ENCODE data around the gene STXBP6.

Gene STXBP6

DNA sequence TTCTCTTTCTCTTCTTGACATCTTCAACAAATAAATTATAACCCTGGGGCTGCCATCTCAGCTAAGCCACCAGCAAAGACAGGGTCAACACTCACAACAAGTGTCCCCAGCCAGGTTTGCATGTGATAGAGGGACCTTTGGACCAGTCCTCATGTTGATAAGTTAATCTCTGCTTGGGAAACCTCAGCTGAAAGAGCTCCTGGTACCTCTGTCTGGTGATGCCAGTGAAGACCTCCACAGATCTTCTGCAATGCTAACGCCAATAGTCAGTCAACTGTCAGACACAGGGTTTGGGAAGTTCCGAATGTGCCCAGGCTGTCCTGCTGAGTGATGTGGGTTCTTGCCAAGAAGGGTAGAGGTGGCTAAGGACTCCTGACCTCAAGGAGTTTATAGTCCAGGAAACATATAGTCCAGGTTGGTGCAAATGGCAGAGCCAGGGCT lies 236.1 kb downstream of the STXBP6 start:
- TF ChIP-seq, protein P1, sequence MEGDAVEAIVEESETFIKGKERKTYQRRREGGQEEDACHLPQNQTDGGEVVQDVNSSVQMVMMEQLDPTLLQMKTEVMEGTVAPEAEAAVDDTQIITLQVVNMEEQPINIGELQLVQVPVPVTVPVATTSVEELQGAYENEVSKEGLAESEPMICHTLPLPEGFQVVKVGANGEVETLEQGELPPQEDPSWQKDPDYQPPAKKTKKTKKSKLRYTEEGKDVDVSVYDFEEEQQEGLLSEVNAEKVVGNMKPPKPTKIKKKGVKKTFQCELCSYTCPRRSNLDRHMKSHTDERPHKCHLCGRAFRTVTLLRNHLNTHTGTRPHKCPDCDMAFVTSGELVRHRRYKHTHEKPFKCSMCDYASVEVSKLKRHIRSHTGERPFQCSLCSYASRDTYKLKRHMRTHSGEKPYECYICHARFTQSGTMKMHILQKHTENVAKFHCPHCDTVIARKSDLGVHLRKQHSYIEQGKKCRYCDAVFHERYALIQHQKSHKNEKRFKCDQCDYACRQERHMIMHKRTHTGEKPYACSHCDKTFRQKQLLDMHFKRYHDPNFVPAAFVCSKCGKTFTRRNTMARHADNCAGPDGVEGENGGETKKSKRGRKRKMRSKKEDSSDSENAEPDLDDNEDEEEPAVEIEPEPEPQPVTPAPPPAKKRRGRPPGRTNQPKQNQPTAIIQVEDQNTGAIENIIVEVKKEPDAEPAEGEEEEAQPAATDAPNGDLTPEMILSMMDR (IDR thresholded peaks at IDR 0.05; ENCODE audit: borderline replicate concordance, insufficient read depth, low read depth, low read length): no peak
- no peak overlapping the region for H3K4me3 ChIP-seq (ENCODE audit: low read depth, low read length)

DNA sequence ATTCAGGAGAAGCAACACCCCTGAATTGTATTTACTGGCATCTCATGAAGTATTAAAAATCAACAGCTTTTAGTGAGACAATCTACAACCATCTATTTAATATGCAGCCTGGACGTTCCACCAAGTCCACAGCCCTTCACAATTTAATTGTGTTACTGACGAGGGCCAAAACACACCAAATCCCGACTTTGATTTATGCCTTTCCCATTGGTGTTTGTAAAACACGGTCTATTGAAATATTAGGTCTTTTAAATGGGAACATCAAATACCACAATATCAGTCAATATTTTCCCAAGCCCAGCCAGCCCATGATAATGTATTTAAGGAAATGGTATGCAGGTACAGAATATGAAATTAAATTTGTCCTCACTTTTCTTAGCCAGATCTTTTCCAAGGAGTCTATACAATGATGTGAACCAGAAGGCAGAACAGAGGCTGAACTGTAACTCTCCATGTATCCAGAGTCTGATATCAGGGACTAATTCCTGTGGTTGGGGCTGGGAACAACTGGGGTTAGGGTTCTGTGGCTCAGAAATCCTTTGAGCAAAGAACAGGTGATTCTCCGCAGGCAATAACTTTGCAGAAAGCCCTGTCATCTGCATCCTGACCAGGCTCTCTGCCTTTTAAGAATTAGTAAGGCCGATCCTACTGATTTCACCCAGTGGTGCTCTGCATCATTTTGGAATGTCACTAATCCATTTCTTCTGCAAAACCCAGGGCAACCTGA lies 236.7 kb downstream of the STXBP6 start:
- TF ChIP-seq, protein P1 (IDR thresholded peaks at IDR 0.05; ENCODE audit: borderline replicate concordance, insufficient read depth, low read depth, low read length): no peak
- no peak overlapping the region for H3K4me3 ChIP-seq (ENCODE audit: low read depth, low read length)

DNA sequence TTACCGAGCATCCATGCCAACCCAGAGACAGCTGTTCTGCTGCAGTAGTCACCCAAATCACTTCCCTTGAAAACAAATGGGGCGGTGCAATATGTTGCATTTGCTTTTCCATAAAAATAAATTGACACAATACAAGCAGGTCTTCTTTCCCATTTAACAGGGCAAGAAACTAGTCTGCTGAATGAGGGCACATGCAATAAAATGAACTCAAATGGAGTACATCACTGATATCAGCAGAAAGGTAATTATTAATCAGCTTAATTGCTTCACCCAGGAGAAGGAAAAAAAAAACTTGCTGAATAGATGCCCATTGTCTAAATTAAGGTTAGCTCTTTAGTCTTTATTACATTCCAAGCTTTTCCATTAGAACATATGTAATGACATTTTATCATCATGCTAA lies 240.8 kb downstream of the STXBP6 start:
- TF ChIP-seq, protein P1 (IDR thresholded peaks at IDR 0.05; ENCODE audit: borderline replicate concordance, insufficient read depth, low read depth, low read length): no peak

DNA sequence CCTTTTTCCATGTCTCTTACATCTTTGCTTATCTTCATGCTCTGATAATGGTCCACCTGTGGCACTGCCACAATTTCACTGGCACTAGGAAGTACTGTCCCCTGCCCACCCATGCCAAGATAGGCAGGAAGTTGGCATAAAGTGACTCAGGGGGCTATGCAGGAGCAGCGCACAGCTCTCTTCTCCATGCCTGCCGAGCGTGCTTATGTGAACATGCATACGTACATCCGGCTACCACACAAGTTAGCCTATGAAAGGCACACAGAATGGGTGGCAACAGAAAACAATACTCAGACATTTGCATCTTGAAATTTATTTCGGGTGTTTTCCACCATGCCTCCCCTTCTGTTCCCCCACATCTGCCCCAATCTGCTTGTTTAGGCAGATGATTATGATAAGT lies 241.5 kb downstream of the STXBP6 start:
- H3K4me3 ChIP-seq (ENCODE audit: low read depth, low read length): no peak overlapping the region
- TF ChIP-seq, protein P1 (IDR thresholded peaks at IDR 0.05; ENCODE audit: borderline replicate concordance, insufficient read depth, low read depth, low read length): no peak

More for the DNA sequence above, 240.8 kb downstream of the STXBP6 start:
- no peak overlapping the region for H3K4me3 ChIP-seq (ENCODE audit: low read depth, low read length)

DNA sequence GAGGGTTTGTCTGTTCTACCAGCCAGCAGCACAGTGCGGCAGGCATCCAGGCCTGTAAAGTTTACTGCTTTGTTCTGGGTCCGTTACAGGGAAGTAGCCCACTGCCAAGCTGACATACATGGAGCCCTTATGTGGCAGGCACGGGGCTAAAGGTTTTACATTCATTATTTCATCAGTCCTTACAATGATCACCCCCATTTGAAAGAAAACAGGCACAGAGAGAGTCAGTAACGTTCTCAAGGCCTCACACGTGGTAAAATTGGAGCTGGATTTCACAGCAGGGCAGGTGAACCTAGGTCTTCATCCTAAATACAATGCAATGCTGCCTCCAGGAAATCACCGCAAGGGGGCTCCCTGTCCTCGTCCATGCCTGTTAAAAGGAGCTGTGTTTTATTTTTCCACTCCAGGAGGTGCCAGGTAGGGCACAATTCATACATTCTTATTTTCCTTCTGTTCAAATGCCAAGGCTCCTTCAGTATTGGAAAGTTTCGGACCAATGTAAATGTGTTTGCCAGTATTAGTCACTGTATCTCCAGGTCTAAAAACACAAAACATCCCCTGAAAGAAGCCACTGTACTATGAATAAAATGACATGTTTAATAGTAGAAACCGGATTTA lies 243.8 kb downstream of the STXBP6 start:
- TF ChIP-seq, protein P1 (IDR thresholded peaks at IDR 0.05; ENCODE audit: borderline replicate concordance, insufficient read depth, low read depth, low read length): peak; percentile 80
- no peak overlapping the region for H3K4me3 ChIP-seq (ENCODE audit: low read depth, low read length)

DNA sequence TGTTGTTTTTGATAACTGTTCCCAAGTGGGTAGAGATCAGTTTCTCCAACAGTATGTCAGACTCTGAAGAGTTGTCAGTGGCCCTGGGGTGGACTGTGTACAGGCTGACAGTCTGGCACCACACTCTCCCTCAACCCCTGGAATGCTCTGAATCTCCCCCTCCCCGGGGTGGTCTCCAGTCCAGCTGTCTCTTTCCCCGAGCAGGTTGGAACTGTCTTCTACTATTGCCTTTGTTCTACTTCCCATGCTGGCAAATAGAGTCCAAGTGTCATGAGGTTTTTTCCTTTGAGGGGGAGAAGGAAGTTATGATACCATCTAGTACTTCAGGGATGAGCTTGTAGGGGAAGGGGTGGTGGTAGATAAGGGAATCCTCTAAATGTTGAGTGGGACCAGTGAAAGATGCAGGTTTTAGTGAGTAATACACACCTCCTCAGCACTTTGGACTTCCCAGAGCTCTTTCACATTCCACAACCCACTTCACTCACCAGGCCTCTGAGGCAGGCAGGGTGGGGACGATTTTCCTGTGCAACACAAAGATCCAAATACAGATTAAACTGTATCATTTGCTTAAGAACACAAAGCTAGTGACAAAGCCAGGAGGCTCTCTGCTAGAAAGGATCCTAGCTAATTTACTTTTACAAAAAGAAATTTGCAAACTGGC lies 245.3 kb downstream of the STXBP6 start:
- H3K4me3 ChIP-seq (ENCODE audit: low read depth, low read length): no peak overlapping the region
- TF ChIP-seq, protein P1 (IDR thresholded peaks at IDR 0.05; ENCODE audit: borderline replicate concordance, insufficient read depth, low read depth, low read length): no peak

Data from GM12875 (cell line).